T-helper 17 cell (primary cell): ENCODE results near the gene NFIB. TPM values are rescaled to one million over a fixed set of nuclear protein-coding genes. Genes with fewer than 3 reads are reported as not detected.

Experiments used
- ATAC-seq: fragments of 150-1000 bp; cut with Tn5 transposase; 2 replicates; pipeline ENCODE4 v1.10.0; 2021; ENCODE audit warnings: mild to moderate bottlenecking, moderate library complexity
- DNase-seq, 3 donors: peaks; one replicate each; pipeline versions ENCODE4 v3.0.0 to v3.0.0-alpha.2; 2020 to 2021
- H3K9me3 ChIP-seq: one replicate; pipeline ENCODE4 v1.7.0; 2013; ENCODE audit warnings: low read length, mild to moderate bottlenecking; ENCODE audit not compliant: control insufficient read depth, poor library complexity, severe bottlenecking
- H3K27ac Mint-ChIP-seq: one replicate; pipeline ENCODE4 v1.8.0; 2022; ENCODE audit warnings: mild to moderate bottlenecking, moderate library complexity, mixed read lengths
- H3K27me3 Mint-ChIP-seq: one replicate; pipeline ENCODE4 v1.8.0; 2022; ENCODE audit warnings: mixed read lengths
- H3K36me3 Mint-ChIP-seq: one replicate; pipeline ENCODE4 v1.8.0; 2022; ENCODE audit warnings: low read depth, mixed read lengths
- H3K4me1 Mint-ChIP-seq: one replicate; pipeline ENCODE4 v1.8.0; 2022; ENCODE audit warnings: mild to moderate bottlenecking, mixed read lengths
- H3K4me3 Mint-ChIP-seq: one replicate; pipeline ENCODE4 v1.8.0; 2022; ENCODE audit warnings: mild to moderate bottlenecking, moderate library complexity, mixed read lengths
- total RNA-seq, 4 donors: library from RNA in 2 of 4; stranded (reverse) in 2 of 4; gene quantifications; one replicate each; pipeline ENCODE4 v1.2.3 and lab custom pipeline; 2022 to 2026

NFIB gene
- total RNA-seq, 2 donors from 2014 or later, result 0.12 to 0.76 TPM

DNA sequence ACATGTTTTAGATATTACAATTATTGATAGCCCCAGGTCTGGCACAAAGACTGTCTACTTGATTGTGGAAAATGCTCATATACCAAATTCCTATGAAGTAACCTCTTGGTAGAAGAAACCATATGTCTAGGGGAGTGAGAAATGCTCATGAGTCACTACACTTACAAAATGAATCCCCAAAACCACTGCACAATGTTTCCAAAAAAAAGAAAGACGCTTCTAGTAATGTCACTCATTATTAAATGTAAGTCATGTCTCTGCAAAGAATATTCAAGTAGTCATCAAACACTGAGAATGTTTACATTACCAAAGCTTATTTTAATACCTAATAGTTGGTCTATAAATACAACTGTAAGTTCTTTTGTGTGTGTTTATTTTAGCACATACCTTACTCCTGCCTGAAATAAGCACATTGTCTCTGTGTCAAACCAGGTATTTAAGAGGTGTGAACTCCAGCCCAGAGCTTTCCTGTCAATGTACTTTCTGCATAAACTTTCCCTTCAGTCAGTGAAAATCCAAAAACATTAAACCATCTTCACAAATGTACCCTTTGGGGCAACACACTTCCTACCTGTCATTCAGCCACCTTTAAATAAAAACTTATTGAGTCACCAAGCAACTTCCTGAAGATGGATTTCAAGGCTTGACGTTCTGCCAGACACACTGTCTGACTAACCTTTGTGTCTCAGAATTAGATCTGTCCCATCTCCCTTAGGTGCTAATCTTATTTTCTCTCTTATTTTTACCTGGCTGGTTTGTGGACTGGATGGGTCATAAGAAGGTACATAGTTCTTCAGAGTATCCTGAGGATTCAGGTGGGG is 194.0 kb downstream of the NFIB start:
- Mint-ChIP-seq H3K36me3 (no peaks in the 10 kb centered on the region), H3K4me1 (no peaks in the 10 kb centered on the region), H3K4me3 (no peak overlapping the region), H3K27me3 (peaks cover 9% of the 10 kb centered on the region), H3K27ac (no peak overlapping the region)
- DNase-seq (no peak), ATAC-seq (no peak)
- no peaks in the 10 kb centered on the region for H3K9me3 ChIP-seq

DNA sequence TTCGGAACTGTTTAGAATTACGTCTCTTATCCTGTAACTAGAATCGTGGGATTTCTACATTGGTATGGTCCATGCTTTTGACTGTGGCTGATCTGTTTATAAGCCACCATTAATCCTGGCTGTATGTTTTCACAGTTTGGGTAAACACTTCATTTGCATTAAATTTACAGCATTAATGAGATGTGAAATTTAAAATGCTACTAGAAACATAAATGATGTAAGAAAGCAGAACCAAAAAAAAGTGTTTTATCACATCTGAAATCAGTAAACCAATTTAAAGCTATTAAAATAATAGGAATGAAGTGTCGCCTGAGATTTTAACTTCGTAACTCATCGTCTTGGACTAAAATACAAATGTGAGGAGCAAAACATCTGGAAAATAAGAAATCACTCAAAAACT is 201.7 kb downstream of the NFIB start:
- Mint-ChIP-seq H3K36me3 (no peaks in the 10 kb centered on the region), H3K27me3 (no peaks in the 10 kb centered on the region), H3K4me1 (no peaks in the 10 kb centered on the region), H3K4me3 (no peak overlapping the region), H3K27ac (no peak overlapping the region)
- H3K9me3 ChIP-seq, result no peaks in the 10 kb centered on the region
- DNase-seq (no peak), ATAC-seq (no peak)

- H3K27me3 Mint-ChIP-seq, result no peaks in the 10 kb centered on the region
- H3K36me3 Mint-ChIP-seq, result no peaks in the 10 kb centered on the region
- no peak overlapping the region for H3K4me3 Mint-ChIP-seq
- H3K27ac Mint-ChIP-seq, result no peak overlapping the region
- no peak for DNase-seq
- no peaks in the 10 kb centered on the region for H3K9me3 ChIP-seq
- no peaks in the 10 kb centered on the region for H3K4me1 Mint-ChIP-seq
- no peak for ATAC-seq
Measured at GRCh38 chr9:14111696-14112095, 202.2 kb downstream of the NFIB start.

GRCh38 chr9:14107977-14108376 is 206.0 kb downstream of the NFIB start:
- H3K27me3 Mint-ChIP-seq, result no peaks in the 10 kb centered on the region

GRCh38 chr9:14107495-14107894 is 206.4 kb downstream of the NFIB start:
- Mint-ChIP-seq H3K4me1 (no peaks in the 10 kb centered on the region), H3K36me3 (no peaks in the 10 kb centered on the region), H3K4me3 (no peak overlapping the region), H3K27me3 (no peaks in the 10 kb centered on the region), H3K27ac (no peak overlapping the region)
- no peak for DNase-seq
- ATAC-seq, result no peak
- no peaks in the 10 kb centered on the region for H3K9me3 ChIP-seq

More at GRCh38 chr9:14107977-14108376, 206.0 kb downstream of the NFIB start:
- H3K9me3 ChIP-seq, result no peaks in the 10 kb centered on the region
- Mint-ChIP-seq H3K4me1 (no peaks in the 10 kb centered on the region), H3K36me3 (no peaks in the 10 kb centered on the region), H3K4me3 (no peak overlapping the region), H3K27ac (no peak overlapping the region)
- no peak for ATAC-seq
- DNase-seq, result no peak

DNA sequence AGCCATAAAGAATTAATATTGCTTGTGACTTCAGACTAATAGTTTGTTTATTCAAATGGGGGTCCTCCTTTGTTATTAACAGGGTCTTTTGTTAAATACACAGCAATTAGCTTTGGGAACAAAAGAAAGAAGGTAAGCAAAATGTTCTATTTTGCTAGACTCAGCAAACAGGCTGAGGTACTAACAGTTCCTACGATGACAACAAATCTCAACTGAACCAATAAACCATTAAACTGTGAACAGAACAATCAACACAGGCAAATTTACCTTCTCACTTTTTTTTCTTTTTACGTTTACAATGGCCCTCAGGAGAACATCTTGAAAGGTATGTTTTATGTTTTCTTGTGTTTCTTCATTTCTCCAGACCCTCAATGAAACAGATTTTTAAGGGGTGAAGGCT is 207.2 kb downstream of the NFIB start:
- no peak overlapping the region for H3K27ac Mint-ChIP-seq
- no peaks in the 10 kb centered on the region for H3K9me3 ChIP-seq
- H3K4me1 Mint-ChIP-seq, result no peaks in the 10 kb centered on the region
- ATAC-seq, result no peak
- H3K4me3 Mint-ChIP-seq, result no peak overlapping the region
- H3K27me3 Mint-ChIP-seq, result no peaks in the 10 kb centered on the region
- no peaks in the 10 kb centered on the region for H3K36me3 Mint-ChIP-seq
- DNase-seq, result no peak

- ATAC-seq (no peak), DNase-seq (no peak)
- Mint-ChIP-seq H3K27ac (no peak overlapping the region), H3K36me3 (no peaks in the 10 kb centered on the region), H3K4me1 (no peaks in the 10 kb centered on the region), H3K27me3 (no peaks in the 10 kb centered on the region), H3K4me3 (no peak overlapping the region)
- no peaks in the 10 kb centered on the region for H3K9me3 ChIP-seq
Measured at GRCh38 chr9:14104496-14104895, 209.4 kb downstream of the NFIB start.

GRCh38 chr9:14103115-14103514 is 210.8 kb downstream of the NFIB start:
- Mint-ChIP-seq H3K36me3 (no peaks in the 10 kb centered on the region), H3K4me1 (no peaks in the 10 kb centered on the region), H3K27me3 (no peaks in the 10 kb centered on the region), H3K27ac (no peak overlapping the region), H3K4me3 (no peak overlapping the region)
- no peaks in the 10 kb centered on the region for H3K9me3 ChIP-seq
- DNase-seq (no peak), ATAC-seq (no peak)

- ATAC-seq, result no peak
Measured at GRCh38 chr9:14099737-14100136, 214.2 kb downstream of the NFIB start.

DNA sequence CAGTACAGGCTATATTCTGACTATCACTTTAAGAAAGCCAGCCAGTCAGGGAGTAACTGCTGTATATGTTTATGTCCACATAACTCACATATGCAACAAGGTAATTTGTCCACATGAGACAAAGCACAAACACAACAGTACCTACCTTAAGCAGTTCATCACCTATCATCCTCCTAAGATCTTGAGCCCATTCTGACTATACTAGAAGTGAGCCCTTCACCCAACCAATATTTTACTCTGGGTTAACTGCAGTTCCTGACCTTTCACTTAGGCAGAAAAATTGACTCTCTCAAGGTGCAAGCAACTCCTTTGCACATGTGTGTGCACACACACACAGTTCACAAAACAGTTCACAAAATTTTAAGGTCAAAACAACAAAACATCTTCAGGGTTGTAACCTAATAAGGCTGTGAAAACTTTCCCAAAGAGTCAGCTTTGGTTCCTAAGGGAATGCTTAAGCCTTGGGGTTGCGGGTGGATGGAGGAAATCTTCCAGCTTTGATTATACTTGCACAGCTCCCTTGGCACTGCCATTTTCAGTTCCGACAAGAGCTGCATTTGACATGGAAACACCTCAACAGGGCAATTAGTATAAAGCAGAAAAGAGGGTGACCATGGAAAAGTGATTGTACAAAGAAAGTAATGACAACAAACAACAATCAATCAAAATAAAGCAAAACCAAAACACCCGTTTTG is 215.3 kb downstream of the NFIB start:
- DNase-seq, result no peak
- H3K27me3 Mint-ChIP-seq, result no peaks in the 10 kb centered on the region
- ATAC-seq, result no peak
- H3K4me1 Mint-ChIP-seq, result no peaks in the 10 kb centered on the region
- H3K4me3 Mint-ChIP-seq, result no peak overlapping the region
- H3K9me3 ChIP-seq, result no peaks in the 10 kb centered on the region
- no peaks in the 10 kb centered on the region for H3K36me3 Mint-ChIP-seq
- no peak overlapping the region for H3K27ac Mint-ChIP-seq

More at GRCh38 chr9:14099737-14100136, 214.2 kb downstream of the NFIB start:
- no peak for DNase-seq
- H3K4me3 Mint-ChIP-seq, result no peak overlapping the region
- no peaks in the 10 kb centered on the region for H3K27me3 Mint-ChIP-seq
- H3K4me1 Mint-ChIP-seq, result no peaks in the 10 kb centered on the region
- no peaks in the 10 kb centered on the region for H3K9me3 ChIP-seq
- H3K36me3 Mint-ChIP-seq, result no peaks in the 10 kb centered on the region
- no peak overlapping the region for H3K27ac Mint-ChIP-seq

DNA sequence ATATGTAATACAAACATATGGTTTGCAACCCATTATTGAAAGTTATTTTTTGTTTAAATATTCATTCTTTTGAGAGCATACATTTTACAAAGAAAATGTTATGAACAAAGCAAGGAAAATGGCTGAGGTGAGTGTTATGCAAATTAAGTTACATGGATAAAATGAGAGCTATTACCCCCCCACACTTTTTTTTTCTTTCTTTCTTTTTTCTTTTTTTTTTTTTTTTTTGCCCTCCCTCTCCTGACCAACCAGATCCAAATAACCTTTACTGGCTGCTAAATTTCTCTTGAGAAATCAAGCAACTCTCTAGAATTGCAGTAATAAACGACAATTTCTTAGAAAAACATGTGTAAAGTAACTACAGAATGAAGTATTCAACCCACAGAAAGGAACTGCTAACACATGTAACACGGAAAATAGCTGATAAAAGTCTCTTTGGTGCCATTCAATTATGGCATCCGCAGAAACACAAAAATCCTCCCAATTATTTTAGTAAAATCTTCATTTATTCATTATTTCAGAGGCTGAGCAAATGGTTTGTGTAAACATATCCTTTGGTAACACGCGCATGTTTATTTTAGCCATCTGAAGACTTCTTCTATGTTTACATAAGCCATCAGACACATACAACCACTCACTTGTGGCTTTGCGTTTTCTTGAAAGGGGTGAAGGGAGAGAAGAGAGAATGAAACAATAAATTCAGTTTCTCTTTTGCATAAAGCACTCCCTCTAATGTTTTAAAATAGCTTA is 216.1 kb downstream of the NFIB start:
- no peak overlapping the region for H3K4me3 Mint-ChIP-seq
- no peaks in the 10 kb centered on the region for H3K9me3 ChIP-seq
- H3K27me3 Mint-ChIP-seq, result no peaks in the 10 kb centered on the region
- ATAC-seq (no peak), DNase-seq (no peak)
- H3K4me1 Mint-ChIP-seq, result no peaks in the 10 kb centered on the region
- H3K27ac Mint-ChIP-seq, result no peak overlapping the region
- no peaks in the 10 kb centered on the region for H3K36me3 Mint-ChIP-seq

GRCh38 chr9:14097215-14097614 is 216.7 kb downstream of the NFIB start:
- H3K4me3 Mint-ChIP-seq, result no peak overlapping the region
- H3K27me3 Mint-ChIP-seq, result no peaks in the 10 kb centered on the region
- ATAC-seq (no peak), DNase-seq (no peak)
- H3K9me3 ChIP-seq, result no peaks in the 10 kb centered on the region
- H3K4me1 Mint-ChIP-seq, result no peaks in the 10 kb centered on the region
- H3K36me3 Mint-ChIP-seq, result no peaks in the 10 kb centered on the region
- H3K27ac Mint-ChIP-seq, result no peak overlapping the region

DNA sequence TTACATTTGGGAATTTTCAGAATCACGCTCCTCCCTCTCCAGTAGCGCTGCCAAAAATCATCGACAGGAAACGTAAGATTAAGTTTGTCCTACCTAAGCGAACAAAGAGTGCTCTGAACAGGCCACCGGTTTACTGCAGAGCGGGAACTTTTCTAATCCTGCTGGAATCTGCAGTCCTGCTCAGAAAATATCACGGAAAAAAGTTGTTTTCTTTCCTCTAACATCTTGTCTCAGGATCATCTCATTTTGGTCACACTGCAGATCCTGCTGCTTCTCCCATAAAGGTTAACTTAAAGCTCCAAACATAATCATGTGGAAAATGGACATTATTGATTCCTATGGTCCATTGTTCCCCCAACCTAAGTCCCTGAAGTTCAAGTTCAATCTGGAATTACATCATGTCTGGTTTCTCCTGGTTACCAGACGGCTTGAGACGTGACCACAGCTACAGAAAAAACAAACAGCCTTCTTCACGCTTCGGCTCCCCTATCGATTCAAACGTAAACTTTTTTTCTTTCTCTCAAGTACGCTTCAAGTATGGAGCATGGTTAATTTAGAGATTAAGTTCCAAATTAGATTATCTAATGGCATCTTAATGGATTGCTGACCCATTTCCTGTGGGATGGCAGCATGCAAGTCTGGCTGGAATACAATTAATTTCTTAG is 217.6 kb downstream of the NFIB start:
- H3K9me3 ChIP-seq, result no peaks in the 10 kb centered on the region
- Mint-ChIP-seq H3K27ac (no peak overlapping the region), H3K4me1 (no peaks in the 10 kb centered on the region), H3K27me3 (no peaks in the 10 kb centered on the region), H3K36me3 (no peaks in the 10 kb centered on the region), H3K4me3 (no peak overlapping the region)
- ATAC-seq (no peak), DNase-seq (no peak)
